AG04449 (cell line): ENCODE measurements around the gene CPEB3.

Experiments used
- CTCF ChIA-PET: fragments of 350-600 bp; formaldehyde crosslinking; extraction: SDS; loops from one replicate; lab custom pipeline; 2021; ENCODE audit warnings: antibody characterized with exemption; lab: Yijun Ruan, JAX
- POLR2A ChIA-PET: fragments of 400-600, 350-600 bp; formaldehyde crosslinking; extraction: SDS; loops from one replicate; lab custom pipeline; 2020; ENCODE audit warnings: antibody characterized with exemption, inconsistent platforms; lab: Yijun Ruan, JAX
- DNase-seq: peaks from one replicate; pipeline ENCODE4 v3.0.0-alpha.2; 2010; ENCODE audit warnings: low read depth, low spot score
- H3K4me3 ChIP-seq: 2 replicates; pipeline ENCODE4 v1.5.1; 2011; ENCODE audit warnings: low read depth, mild to moderate bottlenecking, control low read depth, low read length
- CTCF ChIP-seq: IDR thresholded peaks from one replicate; pipeline ENCODE4 v1.5.1; 2011; ENCODE audit warnings: mild to moderate bottlenecking, moderate library complexity, low read length, control low read depth, inconsistent platforms; ENCODE audit not compliant: insufficient read depth; ENCODE audit errors: missing control alignments

The CPEB3 gene

GRCh38 chr10:92248566-92248965, 42.3 kb downstream of the CPEB3 start:
- H3K4me3 ChIP-seq: no peak overlapping the region
- POLR2A ChIA-PET: no interaction called here
- no peak for DNase-seq
- no peak for TF ChIP-seq CTCF
- CTCF ChIA-PET: no interaction called here

GRCh38 chr10:92244796-92245195, 46.1 kb downstream of the CPEB3 start:
- no peak for TF ChIP-seq CTCF
- ChIA-PET POLR2A (no interaction called here), CTCF (no interaction called here)
- no peak for DNase-seq
- no peak overlapping the region for H3K4me3 ChIP-seq

- peak overlapping the region; percentile 34 for H3K4me3 ChIP-seq
- no peak for DNase-seq
- no peak for TF ChIP-seq CTCF
- ChIA-PET POLR2A (no interaction called here), CTCF (no interaction called here)
Observed at GRCh38 chr10:92242910-92243671, 47.8 kb downstream of the CPEB3 start.

GRCh38 chr10:92242380-92242779, 48.5 kb downstream of the CPEB3 start:
- TF ChIP-seq CTCF: no peak
- no peak for DNase-seq
- ChIA-PET POLR2A (no interaction called here), CTCF (no interaction called here)
- no peak overlapping the region for H3K4me3 ChIP-seq

GRCh38 chr10:92241501-92241900, 49.4 kb downstream of the CPEB3 start:
- H3K4me3 ChIP-seq: peak overlapping the region; percentile 76
- ChIA-PET POLR2A (no interaction called here), CTCF (no interaction called here)
- no peak for DNase-seq
- no peak for TF ChIP-seq CTCF

GRCh38 chr10:92241158-92241500, 49.7 kb downstream of the CPEB3 start:
- POLR2A ChIA-PET: no interaction called here
- peak overlapping the region; percentile 76 for H3K4me3 ChIP-seq
- DNase-seq: no peak
- no peak for TF ChIP-seq CTCF
- CTCF ChIA-PET: no interaction called here
